Thyroid gland (tissue), 4 donors: ENCODE data around the gene GNAQ.
"Not testable (repeated sequence)": the region's sequence is repeated elsewhere in the genome, so short reads cannot be mapped to it uniquely, and the experiment has no call there.

Experiments used
- POLR2A ChIP-seq, 2 donors: fragments of 450-650 bp; IDR thresholded peaks; one replicate each; pipeline ENCODE4 v1.6.1; 2017; ENCODE audit warnings: antibody characterized with exemption in 2 of 2, mild to moderate bottlenecking in 2 of 2, moderate library complexity in 1 of 2
- TF ChIP-seq, protein P1 (sequence below), 6 experiments: fragments of 200-600 bp in 3 of 6; fragments of 450-650 bp in 3 of 6; sonication (generic) in 3 of 6; IDR thresholded peaks; one replicate each; pipeline ENCODE4 v1.5.1; 2016 to 2019; ENCODE audit warnings: antibody characterized with exemption in 6 of 6, mild to moderate bottlenecking in 2 of 6, inconsistent platforms in 1 of 6, moderate library complexity in 1 of 6

DNA sequence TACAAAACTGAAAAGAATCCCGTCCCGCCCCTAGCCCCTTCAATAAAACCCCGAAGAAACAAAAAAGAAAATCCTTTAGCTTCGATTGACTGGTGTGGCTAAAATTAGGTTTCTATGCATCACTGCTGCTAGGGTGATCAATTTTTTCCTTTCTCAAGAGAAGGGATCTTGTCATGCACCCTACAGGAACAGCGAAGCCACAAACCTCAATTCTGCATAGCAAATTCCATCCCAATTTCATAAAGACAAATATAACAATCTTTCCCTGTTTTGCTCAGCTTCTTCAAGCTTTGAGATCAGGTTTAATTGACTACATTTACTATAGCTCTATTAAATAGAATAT lies 313.3 kb downstream of the GNAQ start:
- TF ChIP-seq, protein P1, sequence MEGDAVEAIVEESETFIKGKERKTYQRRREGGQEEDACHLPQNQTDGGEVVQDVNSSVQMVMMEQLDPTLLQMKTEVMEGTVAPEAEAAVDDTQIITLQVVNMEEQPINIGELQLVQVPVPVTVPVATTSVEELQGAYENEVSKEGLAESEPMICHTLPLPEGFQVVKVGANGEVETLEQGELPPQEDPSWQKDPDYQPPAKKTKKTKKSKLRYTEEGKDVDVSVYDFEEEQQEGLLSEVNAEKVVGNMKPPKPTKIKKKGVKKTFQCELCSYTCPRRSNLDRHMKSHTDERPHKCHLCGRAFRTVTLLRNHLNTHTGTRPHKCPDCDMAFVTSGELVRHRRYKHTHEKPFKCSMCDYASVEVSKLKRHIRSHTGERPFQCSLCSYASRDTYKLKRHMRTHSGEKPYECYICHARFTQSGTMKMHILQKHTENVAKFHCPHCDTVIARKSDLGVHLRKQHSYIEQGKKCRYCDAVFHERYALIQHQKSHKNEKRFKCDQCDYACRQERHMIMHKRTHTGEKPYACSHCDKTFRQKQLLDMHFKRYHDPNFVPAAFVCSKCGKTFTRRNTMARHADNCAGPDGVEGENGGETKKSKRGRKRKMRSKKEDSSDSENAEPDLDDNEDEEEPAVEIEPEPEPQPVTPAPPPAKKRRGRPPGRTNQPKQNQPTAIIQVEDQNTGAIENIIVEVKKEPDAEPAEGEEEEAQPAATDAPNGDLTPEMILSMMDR (IDR thresholded peaks at IDR 0.05): not testable (repeated sequence)
- not testable (repeated sequence) for TF ChIP-seq POLR2A (IDR thresholded peaks at IDR 0.05)
